Karpas-422 (cell line): ENCODE data around the gene USP47. TPM values are rescaled to one million over a fixed set of nuclear protein-coding genes. Genes with fewer than 3 reads are reported as not detected.

Experiments
- DNase-seq: peaks from one replicate; pipeline ENCODE4 v3.0.0-alpha.2; 2015
- H2AFZ ChIP-seq: fragments of 200-600 bp; sonication (generic); 2 replicates; pipeline ENCODE4 v1.6.1; 2014; ENCODE audit warnings: antibody characterized with exemption, low read length, mixed read lengths
- H3K27ac ChIP-seq: fragments of 200-600 bp; sonication (generic); 2 replicates; pipeline ENCODE4 v1.5.1; 2014; ENCODE audit warnings: mild to moderate bottlenecking, low read length, moderate library complexity
- H3K27me3 ChIP-seq: fragments of 200-600 bp; sonication (generic); 2 replicates; pipeline ENCODE4 v1.6.1; 2014; ENCODE audit warnings: low read length, mixed read lengths
- H3K36me3 ChIP-seq: fragments of 200-600 bp; sonication (generic); 2 replicates; pipeline ENCODE4 v1.6.1; 2014; ENCODE audit warnings: low read length, mixed read lengths; ENCODE audit not compliant: insufficient read depth
- H3K4me1 ChIP-seq: fragments of 200-600 bp; sonication (generic); 2 replicates; pipeline ENCODE4 v1.6.1; 2014; ENCODE audit warnings: mild to moderate bottlenecking, low read length, mixed read lengths
- H3K4me2 ChIP-seq: fragments of 200-600 bp; sonication (generic); 2 replicates; pipeline ENCODE4 v1.6.1; 2014; ENCODE audit warnings: low read length, low read depth, mild to moderate bottlenecking; ENCODE audit not compliant: poor library complexity, severe bottlenecking
- H3K4me3 ChIP-seq: fragments of 200-600 bp; sonication (generic); 2 replicates; pipeline ENCODE4 v1.5.1; 2014; ENCODE audit warnings: mild to moderate bottlenecking, antibody characterized with exemption, low read length, mixed read lengths
- H3K79me2 ChIP-seq: fragments of 200-600 bp; sonication (generic); 2 replicates; pipeline ENCODE4 v1.6.1; 2014; ENCODE audit warnings: mild to moderate bottlenecking, low read length, mixed read lengths
- H3K9ac ChIP-seq: fragments of 200-600 bp; sonication (generic); 2 replicates; pipeline ENCODE4 v1.6.0; 2014; ENCODE audit warnings: low read length
- H3K9me2 ChIP-seq: fragments of 200-600 bp; sonication (generic), shearing (Covaris generic); replicated peaks from 2 replicates; pipeline ENCODE4 v1.6.0; 2014; ENCODE audit warnings: mild to moderate bottlenecking, low read length, moderate library complexity; ENCODE audit not compliant: insufficient read depth
- H3K9me3 ChIP-seq: fragments of 300-700, 200-600 bp; sonication (generic); 2 replicates; pipeline ENCODE4 v1.6.1; 2014; ENCODE audit warnings: low read length, mixed read lengths
- H4K20me1 ChIP-seq: fragments of 200-600 bp; sonication (generic); 2 replicates; pipeline ENCODE4 v1.6.1; 2014; ENCODE audit warnings: mild to moderate bottlenecking, antibody characterized with exemption, low read length, low read depth; ENCODE audit not compliant: insufficient read depth
- total RNA-seq: library from RNA; depleted of rRNA; stranded (reverse); fragments of >200 nt; shearing (Covaris generic); gene quantifications from 2 replicates; pipeline ENCODE4 v1.2.3, GENCODE V29; 2014; ENCODE audit warnings: low replicate concordance

The USP47 gene
- total RNA-seq, 1 experiment from 2014 or later, result 61.2 TPM

- H3K9me2 ChIP-seq, result no peaks in the 10 kb centered on the region
- no peak for DNase-seq
- no peak overlapping the region for H3K4me2 ChIP-seq
- peaks cover 12% of the 10 kb centered on the region; the same call in 1 of the 2 replicates for H3K36me3 ChIP-seq
- no peak overlapping the region for H3K4me3 ChIP-seq
- no peaks in the 10 kb centered on the region for H4K20me1 ChIP-seq
- no peaks in the 10 kb centered on the region for H3K79me2 ChIP-seq
- no peaks in the 10 kb centered on the region for H3K9me3 ChIP-seq
- no peak overlapping the region for H2AFZ ChIP-seq
- H3K4me1 ChIP-seq, result no peaks in the 10 kb centered on the region
- H3K27ac ChIP-seq, result no peak overlapping the region
- no peaks in the 10 kb centered on the region for H3K27me3 ChIP-seq
- H3K9ac ChIP-seq, result no peak overlapping the region
Observed at GRCh38 chr11:11949482-11949881, 107.7 kb downstream of the USP47 start.

- Histone ChIP-seq H3K27me3 (no peaks in the 10 kb centered on the region), H3K4me3 (no peak overlapping the region), H3K36me3 (peaks cover 24% of the 10 kb centered on the region; the same call in 1 of the 2 replicates), H3K27ac (no peak overlapping the region), H3K4me2 (no peak overlapping the region), H2AFZ (no peak overlapping the region), H3K9me2 (no peaks in the 10 kb centered on the region), H3K9ac (no peak overlapping the region), H3K4me1 (no peaks in the 10 kb centered on the region), H4K20me1 (no peaks in the 10 kb centered on the region), H3K9me3 (no peaks in the 10 kb centered on the region), H3K79me2 (no peaks in the 10 kb centered on the region)
- no peak for DNase-seq
Observed at GRCh38 chr11:11952036-11952435, 110.3 kb downstream of the USP47 start.

- H3K36me3 ChIP-seq, result peaks cover 18% of the 10 kb centered on the region; the same call in 1 of the 2 replicates
- H3K9me3 ChIP-seq, result no peaks in the 10 kb centered on the region
- no peak overlapping the region for H3K27ac ChIP-seq
- H4K20me1 ChIP-seq, result no peaks in the 10 kb centered on the region
- H3K4me2 ChIP-seq, result no peak overlapping the region
- H3K9ac ChIP-seq, result no peak overlapping the region
- H3K4me1 ChIP-seq, result no peaks in the 10 kb centered on the region
- no peaks in the 10 kb centered on the region for H3K9me2 ChIP-seq
- DNase-seq, result no peak
- no peaks in the 10 kb centered on the region for H3K27me3 ChIP-seq
- no peaks in the 10 kb centered on the region for H3K79me2 ChIP-seq
- H3K4me3 ChIP-seq, result no peak overlapping the region
- no peak overlapping the region for H2AFZ ChIP-seq
Observed at GRCh38 chr11:11956006-11956405, 114.2 kb downstream of the USP47 start.

- Histone ChIP-seq H3K9me2 (no peaks in the 10 kb centered on the region), H3K4me2 (no peak overlapping the region), H3K4me3 (no peak overlapping the region), H3K27ac (no peak overlapping the region), H2AFZ (no peak overlapping the region), H3K9ac (no peak overlapping the region), H3K36me3 (peaks cover 16% of the 10 kb centered on the region; the same call in 1 of the 2 replicates), H3K9me3 (no peaks in the 10 kb centered on the region), H4K20me1 (no peaks in the 10 kb centered on the region), H3K4me1 (no peaks in the 10 kb centered on the region), H3K27me3 (no peaks in the 10 kb centered on the region), H3K79me2 (no peaks in the 10 kb centered on the region)
- DNase-seq, result no peak
Observed at GRCh38 chr11:11958403-11959231, 116.8 kb downstream of the USP47 start.

GRCh38 chr11:11959601-11960000 lies 117.8 kb downstream of the USP47 start:
- no peaks in the 10 kb centered on the region for H3K79me2 ChIP-seq
- no peaks in the 10 kb centered on the region for H3K27me3 ChIP-seq
- no peaks in the 10 kb centered on the region for H3K9me2 ChIP-seq
- H3K4me3 ChIP-seq, result no peak overlapping the region
- H3K9ac ChIP-seq, result no peak overlapping the region
- H3K36me3 ChIP-seq, result peaks cover 15% of the 10 kb centered on the region; the same call in 1 of the 2 replicates
- H4K20me1 ChIP-seq, result no peaks in the 10 kb centered on the region
- DNase-seq, result no peak
- H3K4me2 ChIP-seq, result no peak overlapping the region
- no peaks in the 10 kb centered on the region for H3K9me3 ChIP-seq
- H3K4me1 ChIP-seq, result no peaks in the 10 kb centered on the region
- H2AFZ ChIP-seq, result no peak overlapping the region
- H3K27ac ChIP-seq, result no peak overlapping the region

- Histone ChIP-seq H3K27ac (no peak overlapping the region), H3K9me2 (no peaks in the 10 kb centered on the region), H4K20me1 (no peaks in the 10 kb centered on the region), H3K27me3 (no peaks in the 10 kb centered on the region), H3K79me2 (no peaks in the 10 kb centered on the region), H3K4me2 (no peak overlapping the region), H3K4me3 (no peak overlapping the region), H3K36me3 (peaks cover 6% of the 10 kb centered on the region; the same call in 1 of the 2 replicates), H3K4me1 (no peaks in the 10 kb centered on the region), H3K9me3 (no peaks in the 10 kb centered on the region), H2AFZ (no peak overlapping the region), H3K9ac (no peak overlapping the region)
- DNase-seq, result no peak
Observed at GRCh38 chr11:11960687-11961086, 118.9 kb downstream of the USP47 start.

GRCh38 chr11:11961399-11962028 lies 119.7 kb downstream of the USP47 start:
- no peak for DNase-seq
- Histone ChIP-seq H3K79me2 (no peaks in the 10 kb centered on the region), H4K20me1 (no peaks in the 10 kb centered on the region), H3K27me3 (no peaks in the 10 kb centered on the region), H3K9me3 (no peaks in the 10 kb centered on the region), H3K9me2 (no peaks in the 10 kb centered on the region), H3K27ac (no peak overlapping the region), H3K4me2 (no peak overlapping the region), H2AFZ (no peak overlapping the region), H3K4me1 (no peaks in the 10 kb centered on the region), H3K36me3 (no peaks in the 10 kb centered on the region; the same call in 1 of the 2 replicates), H3K9ac (no peak overlapping the region), H3K4me3 (no peak overlapping the region)

GRCh38 chr11:11963067-11963466 lies 121.3 kb downstream of the USP47 start:
- Histone ChIP-seq H3K4me1 (no peaks in the 10 kb centered on the region), H3K4me3 (no peak overlapping the region), H3K36me3 (no peaks in the 10 kb centered on the region), H3K27ac (no peak overlapping the region), H3K4me2 (no peak overlapping the region), H3K79me2 (no peaks in the 10 kb centered on the region), H3K9me2 (no peaks in the 10 kb centered on the region), H3K9ac (no peak overlapping the region), H3K9me3 (no peaks in the 10 kb centered on the region), H4K20me1 (no peaks in the 10 kb centered on the region), H3K27me3 (no peaks in the 10 kb centered on the region), H2AFZ (no peak overlapping the region)
- no peak for DNase-seq
